ENCODE measurements around the gene TMEM187.
"Not testable (repeated sequence)": the region's sequence is repeated elsewhere in the genome, so short reads cannot be mapped to it uniquely, and the experiment has no call there.

Gene TMEM187

DNA sequence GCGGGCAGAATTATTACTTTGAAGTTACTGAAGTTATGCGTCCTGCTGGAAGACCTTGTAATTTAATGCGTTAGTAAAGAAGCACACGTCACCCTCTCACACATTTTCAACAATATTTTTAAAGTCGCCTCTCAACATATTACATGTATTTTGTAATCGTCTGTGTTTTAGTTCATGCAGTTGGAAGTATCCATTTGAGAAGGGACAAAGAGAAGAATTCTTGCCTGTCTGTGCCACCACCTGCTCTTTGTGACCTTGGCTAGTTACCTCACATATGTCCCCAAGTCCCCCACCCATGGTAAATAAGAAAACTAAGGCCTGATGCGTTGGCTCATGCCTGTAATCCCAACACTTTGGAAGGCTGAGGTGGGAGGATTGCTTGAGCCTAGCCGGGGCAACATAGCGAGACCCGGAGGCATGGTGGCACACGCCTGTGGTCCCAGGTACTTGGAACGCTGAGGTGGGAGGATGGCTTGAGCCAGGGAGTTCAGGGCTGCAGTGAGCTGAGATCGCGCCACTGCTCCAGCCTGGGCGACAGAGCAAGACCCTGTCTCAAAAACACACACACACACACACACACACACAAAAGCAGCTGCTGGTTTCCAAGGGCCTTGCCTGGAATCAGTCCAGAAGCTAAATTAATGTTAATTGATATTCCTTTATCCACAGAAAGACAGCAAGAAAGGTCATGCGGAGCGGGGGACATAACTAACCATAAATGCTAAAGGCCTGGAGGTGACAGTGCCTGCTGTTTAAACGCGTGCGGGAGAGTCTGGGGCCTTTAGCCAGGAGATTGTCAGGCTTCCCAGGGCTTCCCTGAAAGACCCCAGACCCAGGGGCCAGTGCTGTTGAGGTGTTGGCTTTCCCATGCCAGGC lies 811 bp downstream of the TMEM187 start:
- DNase-seq: peak; percentile 33

DNA sequence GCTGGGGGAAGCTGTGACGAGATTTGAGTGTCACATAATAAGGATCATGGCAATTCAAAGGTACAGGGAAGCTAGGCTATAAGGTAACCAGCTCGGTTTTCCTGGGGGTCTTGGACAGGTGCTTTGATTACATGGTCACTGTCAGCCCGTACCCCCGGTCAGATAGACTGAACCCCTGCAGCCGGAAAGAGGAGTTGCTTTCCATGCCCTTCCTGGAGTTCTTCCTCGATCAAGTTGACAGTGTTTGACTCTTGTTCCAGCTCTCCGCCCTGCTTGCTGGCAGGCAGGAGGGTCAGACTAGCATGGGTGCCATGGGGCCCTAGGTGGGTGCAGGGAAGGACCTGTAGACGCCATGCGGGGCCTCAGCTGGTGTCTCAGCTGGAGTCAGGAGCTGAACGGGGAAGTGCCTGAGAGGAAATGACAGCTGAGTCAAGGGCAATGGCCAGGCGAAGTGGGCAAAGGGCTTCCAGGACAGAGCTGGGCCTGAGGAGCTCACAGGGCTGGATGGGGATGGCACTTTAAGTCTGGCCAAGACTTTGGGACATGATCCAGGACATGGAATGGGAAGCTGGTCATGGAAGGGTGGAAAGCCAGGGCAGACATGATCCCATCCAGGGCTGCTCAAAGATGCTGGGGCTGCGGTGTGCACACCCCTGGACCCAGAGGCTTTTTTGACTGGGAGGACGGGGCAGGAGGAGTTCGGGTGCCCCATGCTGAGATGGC lies 1.6 kb downstream of the TMEM187 start:
- DNase-seq: no peak

DNA sequence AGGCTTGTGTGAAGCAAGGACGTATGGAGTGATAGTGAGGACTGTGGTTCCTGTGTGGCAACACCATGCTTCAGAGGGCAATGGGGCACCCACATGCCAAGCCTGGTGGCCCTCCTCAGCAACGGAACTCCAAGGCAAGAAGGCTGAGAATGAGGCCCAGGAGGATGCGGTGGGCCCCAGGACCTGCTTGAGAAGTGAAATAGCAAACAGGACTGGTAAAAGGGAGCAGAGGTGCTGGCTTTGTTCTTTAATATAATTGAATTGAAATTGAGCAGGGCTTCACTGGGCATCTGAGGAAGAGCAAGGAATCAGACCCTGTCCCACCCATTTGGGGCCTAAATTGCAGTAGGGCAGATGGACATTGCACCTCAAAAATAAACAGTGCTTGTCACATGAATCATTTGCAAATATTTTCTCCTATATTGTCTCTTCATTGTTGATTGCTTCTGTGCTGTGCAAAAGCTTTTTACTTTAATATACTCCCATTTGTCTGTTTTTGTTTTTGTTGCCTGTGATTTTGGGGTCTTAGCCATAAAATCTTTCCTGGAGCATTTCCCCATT lies 2.3 kb downstream of the TMEM187 start:
- DNase-seq: no peak

DNA sequence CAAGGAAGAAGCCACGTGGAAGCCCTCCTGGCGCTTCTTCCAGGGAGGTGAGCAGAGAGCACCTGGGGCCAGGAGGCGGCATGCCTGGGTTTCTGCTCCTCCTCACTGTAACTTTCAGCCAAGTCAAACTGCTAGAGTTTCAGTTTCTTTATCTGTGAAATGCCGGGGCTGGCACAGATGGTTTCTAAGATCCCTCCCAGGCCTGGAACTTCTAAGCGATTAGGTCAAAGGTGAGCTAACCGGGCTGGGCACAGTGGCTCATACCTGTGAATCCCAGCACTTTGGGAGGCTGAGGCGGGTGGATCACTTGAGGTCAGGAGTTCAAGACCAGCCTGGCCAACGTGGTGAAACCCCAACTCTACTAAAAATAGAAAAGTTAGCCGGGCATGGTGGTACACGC lies 7.8 kb downstream of the TMEM187 start:
- not testable (repeated sequence) for DNase-seq

DNA sequence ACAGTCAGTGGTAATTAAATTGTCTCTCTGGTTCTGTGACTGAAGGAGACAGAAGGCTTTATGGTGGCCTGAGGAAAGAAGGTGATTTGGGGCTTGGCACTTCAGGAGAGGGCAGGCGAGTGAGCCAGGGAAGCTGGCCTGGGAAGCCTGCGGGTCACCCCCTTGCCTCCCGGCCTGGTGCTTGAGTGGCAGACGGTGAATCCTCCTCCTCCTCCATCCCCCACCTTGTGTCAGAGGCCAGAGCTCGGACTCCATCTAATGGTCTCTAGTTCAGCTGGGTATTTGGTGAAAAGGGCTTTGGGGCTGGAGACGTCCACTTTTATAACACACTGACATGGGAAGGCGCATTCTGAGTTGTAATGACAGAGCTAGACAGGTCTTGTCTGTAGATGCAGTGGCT lies 8.7 kb downstream of the TMEM187 start:
- no peak for DNase-seq

DNA sequence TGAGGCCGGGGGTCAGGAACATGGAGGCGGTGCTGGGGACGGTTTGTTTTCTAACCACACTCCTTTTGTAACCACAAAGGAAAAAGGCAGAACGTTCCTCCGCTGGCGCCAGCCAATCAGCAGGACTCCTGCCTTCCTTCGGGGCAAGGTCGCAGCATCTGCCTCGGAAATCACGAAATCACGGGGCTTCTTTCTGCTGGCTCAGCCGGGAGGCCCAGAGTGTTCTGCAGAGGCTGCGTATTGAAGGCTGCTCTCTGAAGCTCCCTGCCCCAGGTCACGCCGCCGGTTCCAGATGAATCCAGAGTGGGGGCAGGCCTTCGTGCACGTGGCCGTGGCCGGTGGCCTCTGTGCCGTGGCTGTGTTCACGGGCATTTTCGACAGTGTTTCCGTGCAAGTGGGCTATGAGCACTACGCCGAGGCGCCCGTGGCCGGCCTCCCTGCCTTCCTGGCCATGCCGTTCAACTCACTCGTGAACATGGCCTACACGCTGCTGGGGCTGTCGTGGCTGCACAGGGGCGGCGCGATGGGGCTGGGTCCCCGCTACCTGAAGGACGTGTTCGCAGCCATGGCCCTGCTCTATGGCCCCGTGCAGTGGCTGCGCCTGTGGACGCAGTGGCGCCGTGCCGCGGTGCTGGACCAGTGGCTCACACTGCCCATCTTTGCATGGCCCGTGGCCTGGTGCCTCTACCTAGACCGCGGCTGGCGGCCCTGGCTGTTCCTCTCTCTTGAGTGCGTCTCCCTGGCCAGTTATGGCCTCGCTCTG lies 9.4 kb downstream of the TMEM187 start:
- no peak for DNase-seq

DNA sequence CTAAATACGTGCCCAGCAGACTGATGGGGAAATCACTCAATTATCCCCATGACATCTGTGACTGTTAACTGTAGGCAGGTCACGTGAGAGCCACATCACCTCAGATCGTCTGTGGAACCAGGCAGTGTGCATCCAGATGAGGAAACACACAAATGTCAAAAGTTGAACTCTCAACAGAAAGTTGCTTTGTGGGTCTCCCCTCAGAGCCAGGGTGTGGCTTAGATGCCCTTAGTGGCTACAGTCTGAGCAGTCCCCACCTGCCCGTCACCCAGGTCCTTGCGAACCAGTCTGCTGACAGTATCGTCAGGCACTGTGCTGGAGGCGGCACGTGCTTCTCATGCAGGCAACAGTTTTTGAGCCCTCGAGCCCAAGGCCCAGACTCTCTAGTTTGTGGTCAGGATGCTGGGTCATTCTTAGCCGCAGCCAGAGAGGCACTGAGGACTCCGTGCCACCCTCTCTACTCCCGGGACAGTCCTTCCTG lies 10.8 kb downstream of the TMEM187 start:
- DNase-seq: no peak

DNA sequence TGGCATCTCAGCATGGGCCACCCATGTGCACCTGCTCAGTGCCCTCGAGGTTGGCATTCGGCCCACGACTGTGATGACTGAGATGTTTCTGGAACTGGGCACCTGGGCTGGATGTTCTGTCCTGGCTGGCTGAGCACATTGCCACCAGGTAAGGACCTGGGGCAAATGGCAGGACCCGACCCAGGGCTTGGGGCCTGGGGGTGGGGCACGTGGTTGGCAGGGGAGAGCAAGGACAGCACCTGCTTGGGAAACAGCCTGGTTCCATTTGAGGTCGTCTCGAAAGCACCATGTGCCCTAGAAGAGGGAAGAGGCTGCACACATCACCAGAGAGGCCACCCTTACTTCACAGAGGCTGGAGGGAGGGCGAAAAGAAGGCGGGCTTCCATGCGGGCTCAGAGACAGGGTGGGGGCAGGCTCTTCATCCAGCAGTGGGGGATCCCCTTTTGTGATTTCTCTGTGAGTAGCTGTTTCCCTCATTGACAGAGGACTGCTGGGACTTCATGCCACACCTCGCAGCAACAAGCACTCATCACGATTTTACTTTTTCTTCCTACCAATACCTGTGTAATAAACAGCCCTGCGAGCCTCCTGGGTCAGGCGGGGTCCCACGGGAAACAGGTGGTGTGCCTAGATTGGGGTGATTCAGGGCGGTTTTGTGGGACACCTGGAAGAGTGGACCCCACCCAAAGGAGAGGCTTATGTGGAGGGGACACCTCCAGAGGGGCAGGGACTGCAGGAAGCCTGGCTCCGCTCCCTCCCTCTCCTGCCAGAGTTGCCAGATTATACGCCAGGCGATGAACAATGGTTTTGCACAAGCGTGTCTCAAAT lies 12.0 kb downstream of the TMEM187 start:
- DNase-seq: no peak

DNA sequence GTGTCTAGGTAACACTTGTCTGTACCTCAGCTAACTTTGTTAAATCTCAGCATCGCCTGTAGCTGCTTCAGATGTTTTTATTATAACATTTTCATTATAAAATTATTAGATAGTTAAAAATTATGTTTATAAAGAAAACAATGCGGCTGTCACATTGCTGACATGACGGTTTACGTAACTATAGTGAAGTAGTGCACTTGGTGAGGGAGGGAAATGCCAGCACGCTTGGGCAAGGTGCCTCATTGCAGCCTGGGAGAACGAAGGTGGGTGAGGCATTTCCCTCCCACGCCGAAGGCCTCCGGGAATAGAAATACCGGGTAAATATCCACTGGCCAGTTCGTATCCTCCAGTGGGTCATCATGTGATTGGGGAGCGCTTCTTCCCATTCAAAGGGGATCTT lies 15.9 kb downstream of the TMEM187 start:
- DNase-seq: no peak

DNA sequence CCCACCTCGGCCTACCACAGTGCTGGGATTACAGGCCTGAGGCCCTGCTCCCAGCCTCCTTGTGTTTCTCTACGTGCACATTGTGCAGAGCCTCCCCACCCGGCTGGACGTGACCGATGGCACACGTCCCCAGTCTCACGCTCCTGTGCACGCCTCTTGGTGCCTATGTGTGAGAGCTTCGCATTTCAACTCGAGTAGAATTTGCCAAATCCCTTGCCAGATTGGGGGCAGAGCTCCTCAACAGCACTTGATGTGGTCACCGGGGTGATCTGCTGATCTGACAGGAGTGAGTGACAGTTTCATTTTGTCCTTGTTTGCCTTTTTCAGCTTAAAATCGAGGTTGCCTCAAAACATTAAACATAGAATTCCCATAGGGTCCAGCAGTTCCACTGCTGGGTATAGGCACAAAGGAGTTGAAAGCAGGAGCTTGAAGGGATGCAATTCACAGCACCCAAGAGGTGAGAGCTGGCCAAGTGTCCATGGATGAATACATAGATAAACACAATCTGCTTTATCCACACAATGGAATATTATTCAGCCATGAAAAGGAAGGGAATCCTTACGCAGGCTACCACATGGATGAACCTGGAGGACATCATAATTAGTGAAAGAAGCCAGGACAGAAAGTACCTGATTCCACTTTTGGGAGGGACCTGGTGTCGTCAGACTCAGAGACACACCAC lies 17.6 kb downstream of the TMEM187 start:
- no peak for DNase-seq

DNA sequence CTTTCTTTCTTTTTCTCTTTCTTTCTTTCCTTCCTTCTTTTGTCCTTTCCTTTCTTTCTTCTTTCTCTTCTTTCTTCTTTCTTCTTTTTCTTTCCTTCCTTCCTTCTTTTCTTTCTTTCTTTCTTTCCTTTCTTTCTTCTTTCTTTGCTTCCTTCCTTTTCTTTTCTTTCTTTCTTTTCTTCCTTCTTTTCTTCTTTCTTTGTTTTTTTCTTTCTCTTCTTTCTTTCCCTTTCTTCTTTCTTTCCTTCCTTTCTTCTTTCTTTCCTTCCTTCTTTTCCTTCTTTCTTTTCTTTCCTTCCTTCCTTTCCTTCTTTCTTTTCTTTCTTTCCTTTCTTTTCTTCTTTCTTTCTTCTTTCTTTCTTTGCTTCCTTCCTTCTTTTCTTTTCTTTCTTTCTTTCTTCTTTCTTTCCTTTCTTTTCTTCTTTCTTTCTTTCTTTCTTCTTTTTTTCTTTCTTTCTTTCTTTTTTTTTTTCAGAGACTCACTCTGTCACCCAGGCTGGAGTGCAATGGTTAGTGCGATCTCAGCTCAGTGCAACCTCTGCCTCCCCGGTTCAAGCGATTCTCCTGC lies 18.5 kb downstream of the TMEM187 start:
- no peak for DNase-seq

DNA sequence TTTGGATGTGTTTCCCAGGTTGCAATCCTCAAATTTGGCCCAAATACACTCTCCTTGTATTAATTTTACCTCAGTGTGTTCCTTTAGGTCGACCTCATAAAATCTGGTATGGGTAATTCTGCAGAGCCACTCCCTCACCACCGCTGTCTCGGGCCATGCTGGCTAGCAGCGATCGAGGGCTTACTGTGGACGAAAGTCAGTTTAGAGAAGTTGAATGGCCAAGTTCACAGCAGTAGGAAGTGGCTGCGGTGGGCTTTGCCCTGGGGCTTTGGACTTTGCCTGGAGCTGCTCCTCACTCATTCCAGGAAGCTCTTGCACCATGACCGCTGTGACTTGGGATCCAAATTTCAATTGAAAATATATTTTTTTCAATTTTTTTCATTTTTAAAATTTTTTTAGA lies 19.6 kb downstream of the TMEM187 start:
- DNase-seq: no peak

DNA sequence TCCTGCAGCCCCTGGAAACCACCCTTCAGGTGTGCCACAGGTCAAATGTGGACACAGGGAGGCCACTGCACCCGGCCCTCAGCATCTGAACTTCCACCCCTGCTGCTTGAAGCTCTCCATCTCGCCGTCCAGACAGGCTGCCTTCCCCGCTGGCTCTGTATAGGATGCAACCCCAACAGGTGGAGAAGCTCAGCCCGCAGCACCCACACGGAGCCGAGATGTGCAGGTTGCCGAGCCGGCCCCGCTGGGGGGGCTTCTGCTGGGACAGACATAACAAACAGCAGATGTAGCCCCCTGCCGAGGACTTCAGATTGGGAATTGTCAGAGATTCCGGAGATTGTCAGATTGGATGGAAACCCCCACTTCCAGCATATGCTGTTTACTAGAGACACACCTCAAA lies 20.5 kb downstream of the TMEM187 start:
- DNase-seq: no peak

DNA sequence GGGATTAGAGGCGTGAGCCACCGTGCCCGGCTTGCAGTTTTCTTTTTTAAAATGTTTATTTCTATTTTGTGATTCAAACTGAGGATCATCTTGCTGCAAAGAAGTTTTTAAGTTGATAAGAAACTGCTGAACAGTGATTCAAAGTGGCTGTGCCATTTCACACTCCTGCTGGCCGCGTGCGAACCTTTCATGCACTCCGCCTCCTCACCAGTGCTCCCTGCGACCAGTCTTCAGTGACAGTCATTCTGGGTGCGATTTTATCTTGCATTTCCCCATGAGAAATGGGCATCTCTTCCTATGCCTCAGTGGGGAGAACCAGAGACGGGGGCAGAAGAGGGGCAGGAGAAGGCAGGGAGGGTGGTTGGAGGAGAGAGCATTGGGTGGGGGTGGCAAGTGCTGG lies 21.4 kb downstream of the TMEM187 start:
- DNase-seq: no peak

DNA sequence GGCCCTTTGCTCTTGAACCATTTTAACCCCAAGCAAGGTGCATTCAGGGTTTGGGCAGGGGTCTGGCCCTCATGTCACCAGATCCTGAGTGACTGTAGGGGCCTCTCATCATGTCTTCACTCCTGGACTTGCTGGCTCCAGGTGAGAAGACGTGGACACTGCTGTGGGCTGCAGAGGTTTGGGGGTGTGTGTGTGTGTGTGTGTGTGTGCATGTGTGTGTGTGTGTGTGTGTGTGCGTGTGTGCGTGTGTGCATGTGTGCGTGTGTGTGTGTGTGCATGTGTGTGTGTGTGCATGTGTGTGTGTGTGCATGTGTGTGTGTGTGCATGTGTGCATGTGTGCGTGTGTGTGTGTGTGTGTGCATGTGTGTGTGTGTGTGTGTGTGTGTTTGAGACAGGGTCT lies 21.8 kb downstream of the TMEM187 start:
- not testable (repeated sequence) for DNase-seq

DNA sequence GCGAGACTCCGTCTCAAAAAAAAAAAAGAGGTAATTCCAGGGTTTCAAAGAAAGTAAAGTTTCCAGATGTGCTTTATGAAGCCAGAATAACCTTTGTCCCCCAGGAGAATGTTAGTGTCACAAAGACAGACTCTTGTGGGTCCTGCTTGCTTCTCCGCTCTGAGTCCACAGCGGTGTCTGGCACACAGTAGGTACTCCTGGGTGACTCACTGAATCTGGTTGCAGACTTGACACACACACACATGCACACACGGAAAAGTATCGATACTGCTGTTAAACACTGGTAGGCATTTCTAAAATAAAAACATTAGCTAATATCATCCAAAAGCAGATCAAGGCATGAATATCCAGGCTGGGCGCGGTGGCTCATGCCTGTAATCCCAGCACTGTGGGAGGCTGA lies 22.9 kb downstream of the TMEM187 start:
- no peak for DNase-seq

DNA sequence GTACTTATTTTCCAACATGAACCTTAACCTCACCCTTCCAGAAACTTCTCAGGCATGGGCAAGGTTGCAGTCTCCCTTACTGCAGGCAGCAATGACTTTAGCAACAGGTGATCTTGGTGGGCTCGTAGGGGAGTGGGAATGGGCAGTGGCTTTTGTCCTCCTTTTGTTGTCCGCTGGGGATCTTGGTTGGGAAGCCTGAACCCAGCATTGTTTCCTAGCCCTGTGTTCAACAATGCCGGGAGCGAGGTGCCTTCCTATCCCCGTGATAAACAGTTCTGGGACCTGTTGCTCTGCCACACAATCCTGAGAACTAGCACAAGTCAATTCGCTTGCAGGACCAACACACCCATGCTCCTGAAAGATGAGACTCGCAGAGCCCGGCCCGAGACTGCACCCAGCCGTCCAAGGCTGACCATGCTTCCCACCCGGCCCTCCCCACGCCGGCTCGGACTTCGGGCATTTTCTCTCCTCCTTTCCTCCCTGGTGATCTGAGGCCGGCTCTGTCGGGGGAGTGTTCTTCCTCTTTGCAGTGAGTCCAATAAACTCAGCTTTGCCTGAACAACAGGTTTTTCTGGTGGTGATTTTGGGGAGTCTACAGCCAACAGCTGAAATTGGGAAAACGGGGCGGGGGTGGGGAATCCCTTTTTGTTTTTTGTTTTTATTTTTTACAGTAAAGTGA lies 26.9 kb downstream of the TMEM187 start:
- DNase-seq: no peak

DNA sequence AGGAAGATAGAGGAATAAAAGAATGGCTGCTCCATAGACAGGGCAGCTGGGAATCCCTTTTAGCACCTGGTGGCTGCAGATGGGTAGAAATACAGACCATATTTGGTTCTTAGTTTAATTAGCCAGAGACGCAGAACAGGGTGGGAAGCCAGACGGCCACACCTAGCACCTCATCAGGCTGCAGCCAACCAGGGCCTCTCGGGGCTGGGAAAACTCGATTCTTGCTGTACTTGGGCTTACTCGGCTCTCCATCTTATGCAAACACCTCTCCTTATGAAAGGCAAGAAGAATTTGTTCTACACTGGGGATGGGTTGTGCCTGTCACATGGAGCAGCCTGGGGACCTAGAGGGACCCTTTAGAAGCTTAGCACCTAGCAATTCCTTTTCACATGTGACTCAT lies 27.5 kb downstream of the TMEM187 start:
- no peak for DNase-seq

DNA sequence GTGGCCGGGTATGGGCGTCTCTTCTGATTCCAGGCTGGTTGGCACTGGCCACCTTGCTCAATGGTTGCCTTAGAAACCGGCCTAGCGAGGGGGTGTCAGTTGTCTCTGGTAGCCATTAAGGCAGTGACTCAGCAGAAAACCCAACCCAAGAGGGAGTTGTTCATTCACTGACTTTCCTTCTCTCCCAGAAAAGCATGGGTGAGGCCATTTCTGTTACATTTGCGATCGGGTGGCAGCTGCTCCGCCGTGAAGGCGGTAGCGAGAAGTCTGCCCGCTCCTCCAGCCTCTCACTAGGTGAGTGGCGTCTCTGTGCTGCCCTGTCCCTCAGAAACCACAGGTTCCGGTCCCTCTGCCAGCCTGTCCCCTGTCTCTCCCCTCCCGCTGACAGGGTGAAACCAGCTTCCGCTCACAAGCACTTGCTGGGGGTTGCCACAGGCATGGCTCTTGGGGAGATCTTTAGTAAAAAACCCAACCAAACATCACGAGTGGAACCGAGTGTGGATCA lies 29.7 kb downstream of the TMEM187 start:
- peak; percentile 27 for DNase-seq

DNA sequence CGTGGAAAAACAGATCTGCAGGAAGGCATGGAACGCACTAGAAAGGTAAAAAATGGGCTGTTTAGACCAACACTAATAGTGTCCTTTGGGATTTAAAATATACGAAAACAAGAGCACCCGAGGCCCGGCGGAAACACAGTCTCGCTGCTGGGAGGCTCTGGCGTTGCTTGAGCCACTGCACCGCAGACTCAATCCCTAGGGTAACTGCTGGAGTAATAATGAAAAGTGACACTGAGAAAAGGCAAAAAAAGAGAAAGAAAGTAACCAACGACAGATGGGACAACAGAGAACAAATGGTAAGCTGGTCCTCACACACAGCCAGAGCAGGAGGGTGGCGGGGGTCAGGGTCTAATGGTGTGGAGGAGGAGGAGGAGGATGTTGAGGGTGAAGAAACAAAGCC lies 31.8 kb downstream of the TMEM187 start:
- no peak for DNase-seq
